HUES48 (cell line): Measurements from ENCODE around the gene TBC1D22B.

Experiments used
- H3K27ac ChIP-seq: one replicate; pipeline ENCODE4 v1.7.0; 2013; ENCODE audit warnings: low read depth, low read length, inconsistent platforms
- H3K27me3 ChIP-seq: 2 replicates; pipeline ENCODE4 v1.6.1; 2013; ENCODE audit warnings: mild to moderate bottlenecking, low read length; ENCODE audit not compliant: control insufficient read depth, insufficient read depth
- H3K36me3 ChIP-seq: 2 replicates; pipeline ENCODE4 v1.6.1; 2013; ENCODE audit warnings: low read length; ENCODE audit not compliant: control insufficient read depth, insufficient read depth
- H3K4me1 ChIP-seq: 2 replicates; pipeline ENCODE4 v1.6.1; 2013; ENCODE audit warnings: mild to moderate bottlenecking, low read length; ENCODE audit not compliant: control insufficient read depth, insufficient read depth
- H3K4me3 ChIP-seq: 2 replicates; pipeline ENCODE4 v1.5.1; 2013; ENCODE audit warnings: mild to moderate bottlenecking, low read depth, low read length
- H3K9ac ChIP-seq: 2 replicates; pipeline ENCODE4 v1.6.1; 2013; ENCODE audit warnings: mild to moderate bottlenecking, low read depth, low read length, moderate library complexity
- H3K9me3 ChIP-seq: 2 replicates; pipeline ENCODE4 v1.6.1; 2013; ENCODE audit warnings: low read length; ENCODE audit not compliant: control insufficient read depth, insufficient read depth

TBC1D22B gene

GRCh38 chr6:37222125-37222967 is 35.2 kb upstream of the TBC1D22B start:
- H3K27me3 ChIP-seq: no peaks in the 10 kb centered on the region
- H3K4me1 ChIP-seq: peaks cover 10% of the 10 kb centered on the region
- H3K27ac ChIP-seq: peak overlapping the region; percentile 68
- peak overlapping the region; percentile 40 for H3K9ac ChIP-seq
- H3K4me3 ChIP-seq: peak overlapping the region; percentile 71
- no peaks in the 10 kb centered on the region for H3K9me3 ChIP-seq
- H3K36me3 ChIP-seq: no peaks in the 10 kb centered on the region

DNA sequence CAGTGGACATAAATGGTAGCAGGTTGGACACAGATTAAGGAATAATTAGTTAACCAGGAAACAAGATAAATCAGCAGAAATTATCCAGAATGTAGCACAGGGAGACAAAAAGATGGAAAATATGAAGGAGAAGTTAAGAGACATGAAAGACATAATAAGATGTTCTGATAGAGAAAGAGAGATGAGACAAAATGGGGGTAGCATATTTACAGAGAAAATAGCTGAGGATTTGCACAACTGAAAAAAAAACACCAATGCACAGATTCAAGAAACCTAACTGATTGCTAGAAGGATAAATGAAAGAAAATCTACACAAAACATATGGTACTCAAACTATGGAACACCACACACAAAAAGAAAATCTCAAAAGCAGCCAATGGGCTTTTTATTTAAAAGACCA is 34.6 kb upstream of the TBC1D22B start:
- Histone ChIP-seq H3K4me3 (peak overlapping the region; percentile 71), H3K4me1 (peaks cover 10% of the 10 kb centered on the region), H3K9me3 (no peaks in the 10 kb centered on the region), H3K27ac (peak overlapping the region; percentile 68), H3K27me3 (no peaks in the 10 kb centered on the region), H3K9ac (no peak overlapping the region), H3K36me3 (no peaks in the 10 kb centered on the region)

DNA sequence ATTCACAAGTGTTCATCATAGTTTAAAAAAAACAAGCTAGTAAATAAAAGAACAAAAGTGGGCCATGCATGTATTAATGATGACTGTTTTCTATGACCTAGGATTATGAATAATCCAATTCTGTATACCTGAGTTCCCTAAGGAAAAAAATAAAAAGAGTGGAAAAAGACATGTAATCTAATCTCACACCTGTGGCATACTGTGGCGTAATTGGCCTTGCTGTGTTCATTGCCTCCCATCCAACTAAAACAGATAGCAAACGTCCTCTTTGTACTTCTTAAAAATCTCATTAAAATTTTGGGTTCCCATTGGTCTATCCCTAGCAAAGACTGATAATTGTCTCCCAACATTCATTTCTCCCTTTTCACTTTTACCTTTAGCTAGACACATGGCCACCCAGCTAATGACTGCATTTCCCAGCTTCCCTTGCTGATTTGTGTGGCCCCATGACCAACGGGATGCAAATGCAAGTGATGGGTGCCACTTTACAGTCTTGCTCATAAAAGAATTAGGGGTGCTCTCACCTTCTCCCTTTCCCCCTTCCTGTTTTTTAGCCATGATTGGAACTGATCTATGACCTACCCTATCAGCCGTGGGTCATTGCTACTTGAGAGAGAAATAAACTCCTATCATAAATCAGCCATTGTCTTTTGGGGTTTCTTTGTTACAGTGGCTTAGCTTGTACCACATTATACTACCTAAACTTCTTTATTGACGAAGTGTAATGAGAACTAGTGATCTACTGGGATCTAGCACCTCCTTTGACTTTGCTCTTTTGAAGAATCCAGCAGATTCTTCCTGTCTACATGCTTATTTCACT is 32.0 kb upstream of the TBC1D22B start:
- Histone ChIP-seq H3K4me1 (peaks cover 10% of the 10 kb centered on the region), H3K9me3 (no peaks in the 10 kb centered on the region), H3K4me3 (no peak overlapping the region), H3K27me3 (no peaks in the 10 kb centered on the region), H3K36me3 (no peaks in the 10 kb centered on the region), H3K9ac (no peak overlapping the region), H3K27ac (no peak overlapping the region)

GRCh38 chr6:37230104-37230503 is 27.5 kb upstream of the TBC1D22B start:
- H3K27ac ChIP-seq: no peak overlapping the region
- H3K36me3 ChIP-seq: no peaks in the 10 kb centered on the region
- no peaks in the 10 kb centered on the region for H3K9me3 ChIP-seq
- H3K4me1 ChIP-seq: no peaks in the 10 kb centered on the region
- H3K9ac ChIP-seq: no peak overlapping the region
- H3K27me3 ChIP-seq: no peaks in the 10 kb centered on the region
- H3K4me3 ChIP-seq: no peak overlapping the region

GRCh38 chr6:37232430-37233017 is 25.0 kb upstream of the TBC1D22B start:
- no peaks in the 10 kb centered on the region for H3K36me3 ChIP-seq
- no peak overlapping the region for H3K27ac ChIP-seq
- no peak overlapping the region for H3K4me3 ChIP-seq
- H3K4me1 ChIP-seq: no peaks in the 10 kb centered on the region
- no peak overlapping the region for H3K9ac ChIP-seq
- H3K9me3 ChIP-seq: no peaks in the 10 kb centered on the region
- no peaks in the 10 kb centered on the region for H3K27me3 ChIP-seq

DNA sequence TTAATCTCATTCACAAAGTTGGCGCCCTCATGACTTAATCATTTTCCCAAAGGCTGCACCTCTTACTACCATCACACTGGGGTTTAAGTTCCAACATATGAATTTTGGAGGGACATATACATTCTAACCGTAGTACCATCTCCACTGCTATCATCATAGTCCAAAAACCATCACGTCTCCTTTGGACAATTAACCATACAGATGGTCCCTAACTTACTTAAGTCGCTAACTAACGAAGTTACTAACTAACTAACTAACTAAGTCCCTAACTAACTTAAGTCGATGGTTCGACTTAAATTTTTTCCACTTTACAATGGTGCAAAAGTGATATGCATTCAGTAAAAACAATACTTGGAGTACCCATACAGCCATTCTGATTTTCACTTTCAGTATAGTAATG is 24.0 kb upstream of the TBC1D22B start:
- Histone ChIP-seq H3K9ac (no peak overlapping the region), H3K9me3 (no peaks in the 10 kb centered on the region), H3K27ac (no peak overlapping the region), H3K4me3 (no peak overlapping the region), H3K36me3 (no peaks in the 10 kb centered on the region), H3K27me3 (no peaks in the 10 kb centered on the region), H3K4me1 (no peaks in the 10 kb centered on the region)

DNA sequence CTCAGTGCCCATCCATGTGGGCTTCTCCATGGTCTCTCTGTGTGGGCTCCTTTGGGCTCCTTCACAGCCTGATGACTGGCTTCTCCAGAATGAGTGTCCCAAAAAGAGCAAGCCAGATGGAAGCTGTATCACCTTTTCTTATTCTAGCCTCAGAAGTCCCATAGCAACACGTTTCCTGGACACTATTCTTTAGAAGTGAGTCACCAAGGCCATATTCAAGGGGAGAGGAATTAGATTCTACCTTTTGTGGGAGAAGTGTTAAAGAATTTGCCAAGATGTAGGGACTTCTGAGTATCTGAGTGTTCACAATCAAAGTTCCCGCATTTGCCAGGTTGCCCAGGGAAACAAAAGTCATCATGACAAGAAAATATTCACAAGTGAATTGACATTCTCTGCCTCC is 20.7 kb upstream of the TBC1D22B start:
- H3K4me1 ChIP-seq: no peaks in the 10 kb centered on the region
- no peaks in the 10 kb centered on the region for H3K9me3 ChIP-seq
- no peak overlapping the region for H3K9ac ChIP-seq
- H3K27me3 ChIP-seq: no peaks in the 10 kb centered on the region
- no peaks in the 10 kb centered on the region for H3K36me3 ChIP-seq
- no peak overlapping the region for H3K27ac ChIP-seq
- no peak overlapping the region for H3K4me3 ChIP-seq

GRCh38 chr6:37237789-37238188 is 19.8 kb upstream of the TBC1D22B start:
- Histone ChIP-seq H3K9ac (no peak overlapping the region), H3K27ac (no peak overlapping the region), H3K4me1 (no peaks in the 10 kb centered on the region), H3K9me3 (no peaks in the 10 kb centered on the region), H3K4me3 (no peak overlapping the region), H3K36me3 (no peaks in the 10 kb centered on the region), H3K27me3 (no peaks in the 10 kb centered on the region)

DNA sequence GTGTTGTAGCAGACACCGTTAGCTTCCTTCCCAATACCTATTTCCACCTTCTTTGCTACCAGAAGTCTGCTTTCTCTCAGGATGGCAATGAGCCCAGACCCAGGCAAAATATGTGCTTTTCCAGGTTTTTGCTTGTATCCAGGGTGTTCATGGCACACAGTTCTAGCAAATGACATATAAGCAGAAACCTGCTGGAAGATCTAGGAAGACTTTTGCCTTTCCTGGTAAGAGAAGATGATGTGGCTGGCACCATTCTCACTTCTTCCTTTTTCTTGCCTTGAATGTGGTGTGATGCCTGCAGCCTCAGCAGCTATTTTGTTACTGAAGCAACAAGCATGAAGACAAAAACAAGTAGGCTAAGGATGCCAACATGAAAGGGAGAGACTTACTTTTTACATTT is 19.2 kb upstream of the TBC1D22B start:
- Histone ChIP-seq H3K27ac (no peak overlapping the region), H3K4me3 (no peak overlapping the region), H3K36me3 (no peaks in the 10 kb centered on the region), H3K4me1 (no peaks in the 10 kb centered on the region), H3K27me3 (no peaks in the 10 kb centered on the region), H3K9ac (no peak overlapping the region), H3K9me3 (no peaks in the 10 kb centered on the region)

DNA sequence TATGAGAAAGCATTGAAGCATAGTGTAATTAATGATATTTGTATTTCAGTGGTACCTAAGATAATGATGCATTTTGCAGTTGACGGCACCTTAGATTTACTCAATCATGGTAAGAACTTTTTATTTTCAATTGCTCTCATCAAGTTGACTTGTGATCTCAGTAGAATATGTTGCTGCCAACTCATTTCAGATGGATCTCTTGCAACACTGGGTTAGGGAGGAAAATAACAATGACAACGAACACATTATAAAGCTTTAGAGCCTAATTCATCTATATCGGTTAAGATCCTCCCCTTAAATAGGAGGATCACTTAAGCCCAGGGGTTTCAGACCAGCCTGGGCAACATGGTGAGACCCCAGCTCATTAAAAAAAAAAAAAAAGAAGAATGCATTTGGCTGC is 18.0 kb upstream of the TBC1D22B start:
- Histone ChIP-seq H3K27ac (no peak overlapping the region), H3K4me3 (no peak overlapping the region), H3K4me1 (no peaks in the 10 kb centered on the region), H3K9me3 (no peaks in the 10 kb centered on the region), H3K9ac (no peak overlapping the region), H3K27me3 (no peaks in the 10 kb centered on the region), H3K36me3 (no peaks in the 10 kb centered on the region)
